H1 (cell line): ENCODE results near the gene EML1.

Source experiments
- EZH2 ChIP-seq: fragments of 200-600 bp; sonication (generic); IDR thresholded peaks from 2 replicates; pipeline ENCODE4 v1.7.1; 2012; ENCODE audit warnings: low read depth, mild to moderate bottlenecking, moderate library complexity, low read length, inconsistent platforms; ENCODE audit not compliant: severe bottlenecking
- SP1 ChIP-seq: IDR thresholded peaks from 2 replicates; pipeline ENCODE4 v1.6.1; 2011; ENCODE audit warnings: low read depth, low read length
- TF ChIP-seq, protein P1 (sequence below), 3 experiments: IDR thresholded peaks; 1 replicate in 2 of 3; 2 replicates in 1 of 3; pipeline versions ENCODE4 v1.5.1 to v1.6.1; 2011; ENCODE audit warnings: low read length in 3 of 3, mild to moderate bottlenecking in 3 of 3, inconsistent platforms in 2 of 3, low read depth in 1 of 3, moderate library complexity in 1 of 3; ENCODE audit not compliant: insufficient read depth in 1 of 3; ENCODE audit errors: control extremely low read depth in 1 of 3

DNA sequence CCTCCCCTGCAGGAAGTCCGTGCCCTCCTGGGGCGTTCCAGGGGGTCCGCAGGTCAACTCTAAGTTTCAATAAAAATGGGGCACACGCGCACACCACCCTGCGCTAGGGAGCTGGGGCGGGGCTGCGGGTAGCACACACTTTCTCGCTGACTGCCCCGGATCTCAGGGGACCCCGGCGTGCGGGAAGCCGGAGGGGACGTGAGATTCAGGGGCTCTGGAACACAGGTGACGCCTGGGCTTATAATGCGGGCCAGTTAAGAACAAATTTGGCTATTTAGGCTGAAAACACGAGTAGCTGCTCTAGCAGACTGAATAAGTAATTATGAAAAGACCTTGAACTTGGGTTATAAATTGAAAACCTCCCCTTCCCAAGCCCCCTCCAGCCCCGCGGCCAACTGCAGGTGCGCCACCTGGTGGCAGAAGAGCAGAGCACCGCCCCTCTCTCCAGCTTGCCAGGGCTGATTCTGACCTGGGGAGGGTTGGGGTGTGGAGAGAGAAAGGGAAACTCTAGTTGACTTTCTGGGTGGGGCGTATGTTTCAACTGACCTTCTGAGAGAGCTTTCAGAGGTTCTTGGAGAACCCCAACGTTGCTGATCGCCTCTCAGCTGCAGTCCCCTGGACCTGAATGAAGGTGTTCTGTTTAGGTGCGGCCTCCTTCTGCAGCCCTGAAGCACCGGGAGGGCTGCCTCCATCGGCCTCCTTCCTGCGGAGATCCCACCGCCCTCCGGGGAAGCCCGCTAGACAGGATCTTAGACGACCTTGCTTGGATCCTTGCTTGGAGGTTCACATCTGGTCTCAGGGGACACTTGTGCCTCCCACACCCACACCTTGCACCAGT is 153.7 kb downstream of the EML1 start:
- no peak for TF ChIP-seq SP1
- TF ChIP-seq EZH2, result no peak
- TF ChIP-seq, protein P1, sequence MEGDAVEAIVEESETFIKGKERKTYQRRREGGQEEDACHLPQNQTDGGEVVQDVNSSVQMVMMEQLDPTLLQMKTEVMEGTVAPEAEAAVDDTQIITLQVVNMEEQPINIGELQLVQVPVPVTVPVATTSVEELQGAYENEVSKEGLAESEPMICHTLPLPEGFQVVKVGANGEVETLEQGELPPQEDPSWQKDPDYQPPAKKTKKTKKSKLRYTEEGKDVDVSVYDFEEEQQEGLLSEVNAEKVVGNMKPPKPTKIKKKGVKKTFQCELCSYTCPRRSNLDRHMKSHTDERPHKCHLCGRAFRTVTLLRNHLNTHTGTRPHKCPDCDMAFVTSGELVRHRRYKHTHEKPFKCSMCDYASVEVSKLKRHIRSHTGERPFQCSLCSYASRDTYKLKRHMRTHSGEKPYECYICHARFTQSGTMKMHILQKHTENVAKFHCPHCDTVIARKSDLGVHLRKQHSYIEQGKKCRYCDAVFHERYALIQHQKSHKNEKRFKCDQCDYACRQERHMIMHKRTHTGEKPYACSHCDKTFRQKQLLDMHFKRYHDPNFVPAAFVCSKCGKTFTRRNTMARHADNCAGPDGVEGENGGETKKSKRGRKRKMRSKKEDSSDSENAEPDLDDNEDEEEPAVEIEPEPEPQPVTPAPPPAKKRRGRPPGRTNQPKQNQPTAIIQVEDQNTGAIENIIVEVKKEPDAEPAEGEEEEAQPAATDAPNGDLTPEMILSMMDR (IDR thresholded peaks at IDR 0.05; ENCODE audit: control extremely low read depth in 1 of 3, insufficient read depth in 1 of 3, low read depth in 1 of 3, low read length in 3 of 3), result peak; percentile 83 to 96 (median 90)
